DND-41 (cell line): ENCODE data around the gene OR1K1.

Experiments
- ATAC-seq: fragments of 200-7000 bp; cut with Tn5 transposase; 3 replicates; pipeline ENCODE4 v1.9.1; 2021; ENCODE audit warnings: low read depth; ENCODE audit not compliant: insufficient read depth
- DNase-seq: peaks from one replicate; pipeline ENCODE4 v3.0.0-alpha.2; 2020
- H2AFZ ChIP-seq: 2 replicates; pipeline ENCODE4 v1.6.0; 2012; ENCODE audit warnings: low read depth, low read length
- H3K27ac ChIP-seq: 2 replicates; pipeline ENCODE4 v1.5.1; 2012; ENCODE audit warnings: low read length, inconsistent platforms
- H3K27me3 ChIP-seq: fragments of 200-600 bp; sonication (generic); 2 replicates; pipeline ENCODE4 v1.6.0; 2012; ENCODE audit warnings: low read length, mild to moderate bottlenecking, inconsistent platforms; ENCODE audit not compliant: insufficient read depth, poor library complexity
- H3K36me3 ChIP-seq: 2 replicates; pipeline ENCODE4 v1.5.1; 2012; ENCODE audit warnings: low read length, inconsistent platforms; ENCODE audit not compliant: insufficient read depth
- H3K4me1 ChIP-seq: 2 replicates; pipeline ENCODE4 v1.5.1; 2012; ENCODE audit warnings: mild to moderate bottlenecking, low read length; ENCODE audit not compliant: insufficient read depth
- H3K4me2 ChIP-seq: 2 replicates; pipeline ENCODE4 v1.6.0; 2012; ENCODE audit warnings: mild to moderate bottlenecking, moderate library complexity, low read length, inconsistent platforms; ENCODE audit not compliant: insufficient read depth
- H3K4me3 ChIP-seq, 2 experiments: fragments of 200-600 bp in 1 of 2; shearing (Covaris generic) in 1 of 2; 2 replicates each; pipeline ENCODE4 v1.5.1; 2012 to 2016; ENCODE audit warnings: inconsistent platforms in 2 of 2, low read length in 2 of 2, mild to moderate bottlenecking in 2 of 2, low read depth in 1 of 2, moderate library complexity in 1 of 2
- H3K79me2 ChIP-seq: 2 replicates; pipeline ENCODE4 v1.6.0; 2012; ENCODE audit warnings: low read length, inconsistent platforms; ENCODE audit not compliant: insufficient read depth
- H3K9ac ChIP-seq: 2 replicates; pipeline ENCODE4 v1.6.0; 2012; ENCODE audit warnings: low read depth, mild to moderate bottlenecking, inconsistent platforms, low read length, moderate library complexity
- H3K9me3 ChIP-seq: 2 replicates; pipeline ENCODE4 v1.5.1; 2012; ENCODE audit warnings: low read length, moderate library complexity, mild to moderate bottlenecking, inconsistent platforms; ENCODE audit not compliant: insufficient read depth, severe bottlenecking
- H4K20me1 ChIP-seq: 2 replicates; pipeline ENCODE4 v1.6.0; 2012; ENCODE audit warnings: low read length; ENCODE audit not compliant: insufficient read depth
- EZH2 ChIP-seq: IDR thresholded peaks from 3 replicates; pipeline ENCODE4 v1.6.1; 2012; ENCODE audit warnings: borderline replicate concordance, low read depth, mild to moderate bottlenecking, moderate library complexity, low read length, inconsistent platforms; ENCODE audit not compliant: severe bottlenecking
- TF ChIP-seq, protein P1 (sequence below): IDR thresholded peaks from 2 replicates; pipeline ENCODE4 v1.5.1; 2012; ENCODE audit warnings: borderline replicate concordance, low read length, moderate library complexity, mild to moderate bottlenecking; ENCODE audit not compliant: poor library complexity, severe bottlenecking; ENCODE audit errors: extremely low read depth

The OR1K1 gene, protein sequence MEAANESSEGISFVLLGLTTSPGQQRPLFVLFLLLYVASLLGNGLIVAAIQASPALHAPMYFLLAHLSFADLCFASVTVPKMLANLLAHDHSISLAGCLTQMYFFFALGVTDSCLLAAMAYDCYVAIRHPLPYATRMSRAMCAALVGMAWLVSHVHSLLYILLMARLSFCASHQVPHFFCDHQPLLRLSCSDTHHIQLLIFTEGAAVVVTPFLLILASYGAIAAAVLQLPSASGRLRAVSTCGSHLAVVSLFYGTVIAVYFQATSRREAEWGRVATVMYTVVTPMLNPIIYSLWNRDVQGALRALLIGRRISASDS

DNA sequence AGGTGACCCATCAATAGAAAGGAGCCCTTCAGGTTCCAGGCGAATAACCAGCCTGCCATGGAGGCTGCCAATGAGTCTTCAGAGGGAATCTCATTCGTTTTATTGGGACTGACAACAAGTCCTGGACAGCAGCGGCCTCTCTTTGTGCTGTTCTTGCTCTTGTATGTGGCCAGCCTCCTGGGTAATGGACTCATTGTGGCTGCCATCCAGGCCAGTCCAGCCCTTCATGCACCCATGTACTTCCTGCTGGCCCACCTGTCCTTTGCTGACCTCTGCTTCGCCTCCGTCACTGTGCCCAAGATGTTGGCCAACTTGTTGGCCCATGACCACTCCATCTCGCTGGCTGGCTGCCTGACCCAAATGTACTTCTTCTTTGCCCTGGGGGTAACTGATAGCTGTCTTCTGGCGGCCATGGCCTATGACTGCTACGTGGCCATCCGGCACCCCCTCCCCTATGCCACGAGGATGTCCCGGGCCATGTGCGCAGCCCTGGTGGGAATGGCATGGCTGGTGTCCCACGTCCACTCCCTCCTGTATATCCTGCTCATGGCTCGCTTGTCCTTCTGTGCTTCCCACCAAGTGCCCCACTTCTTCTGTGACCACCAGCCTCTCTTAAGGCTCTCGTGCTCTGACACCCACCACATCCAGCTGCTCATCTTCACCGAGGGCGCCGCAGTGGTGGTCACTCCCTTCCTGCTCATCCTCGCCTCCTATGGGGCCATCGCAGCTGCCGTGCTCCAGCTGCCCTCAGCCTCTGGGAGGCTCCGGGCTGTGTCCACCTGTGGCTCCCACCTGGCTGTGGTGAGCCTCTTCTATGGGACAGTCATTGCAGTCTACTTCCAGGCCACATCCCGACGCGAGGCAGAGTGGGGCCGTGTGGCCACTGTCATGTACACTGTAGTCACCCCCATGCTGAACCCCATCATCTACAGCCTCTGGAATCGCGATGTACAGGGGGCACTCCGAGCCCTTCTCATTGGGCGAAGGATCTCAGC is at the start of gene OR1K1:
Gene OR1K1, plus strand, starts transcription at position 58 of the 995 bp plus-strand sequence. Its CDS starts 0 bp downstream, at position 58.
- H3K9ac ChIP-seq, result no peak within 1 kb of the TSS
- no peak within 1 kb of the TSS for H3K27ac ChIP-seq
- ATAC-seq (no peak), DNase-seq (no peak)
- H3K4me2 ChIP-seq, result no peak within 1 kb of the TSS
- H3K9me3 ChIP-seq, result no peaks in the 10 kb centered on the region
- TF ChIP-seq EZH2, result no peak
- TF ChIP-seq, protein P1, sequence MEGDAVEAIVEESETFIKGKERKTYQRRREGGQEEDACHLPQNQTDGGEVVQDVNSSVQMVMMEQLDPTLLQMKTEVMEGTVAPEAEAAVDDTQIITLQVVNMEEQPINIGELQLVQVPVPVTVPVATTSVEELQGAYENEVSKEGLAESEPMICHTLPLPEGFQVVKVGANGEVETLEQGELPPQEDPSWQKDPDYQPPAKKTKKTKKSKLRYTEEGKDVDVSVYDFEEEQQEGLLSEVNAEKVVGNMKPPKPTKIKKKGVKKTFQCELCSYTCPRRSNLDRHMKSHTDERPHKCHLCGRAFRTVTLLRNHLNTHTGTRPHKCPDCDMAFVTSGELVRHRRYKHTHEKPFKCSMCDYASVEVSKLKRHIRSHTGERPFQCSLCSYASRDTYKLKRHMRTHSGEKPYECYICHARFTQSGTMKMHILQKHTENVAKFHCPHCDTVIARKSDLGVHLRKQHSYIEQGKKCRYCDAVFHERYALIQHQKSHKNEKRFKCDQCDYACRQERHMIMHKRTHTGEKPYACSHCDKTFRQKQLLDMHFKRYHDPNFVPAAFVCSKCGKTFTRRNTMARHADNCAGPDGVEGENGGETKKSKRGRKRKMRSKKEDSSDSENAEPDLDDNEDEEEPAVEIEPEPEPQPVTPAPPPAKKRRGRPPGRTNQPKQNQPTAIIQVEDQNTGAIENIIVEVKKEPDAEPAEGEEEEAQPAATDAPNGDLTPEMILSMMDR, result no peak
- H3K4me3 ChIP-seq, result no peak within 1 kb of the TSS
- no peaks in the 10 kb centered on the region for H3K4me1 ChIP-seq
- H2AFZ ChIP-seq, result no peak within 1 kb of the TSS
- no peaks in the 10 kb centered on the region for H4K20me1 ChIP-seq
- H3K36me3 ChIP-seq, result no peaks in the 10 kb centered on the region
- no peaks in the 10 kb centered on the region for H3K27me3 ChIP-seq
- H3K79me2 ChIP-seq, result no peaks in the 10 kb centered on the region

DNA sequence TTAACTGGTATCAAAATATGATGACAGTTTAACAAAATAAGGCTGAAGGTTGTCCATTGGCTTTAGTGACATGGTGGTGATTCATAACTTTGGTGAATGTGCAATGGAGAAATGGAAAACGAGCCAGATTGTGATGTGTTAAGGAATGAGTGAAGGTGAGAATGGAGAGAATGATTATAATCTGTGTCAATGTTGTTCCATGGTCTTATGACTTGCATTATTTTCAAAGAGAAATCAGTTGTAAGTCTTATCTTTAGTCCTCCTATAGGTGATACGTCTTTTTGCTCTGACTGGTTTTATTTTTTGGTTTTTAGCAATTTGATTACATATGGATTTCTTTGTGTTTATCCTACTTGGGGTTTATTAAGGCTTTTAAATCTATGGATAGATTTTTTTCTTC is 45.1 kb upstream of the OR1K1 start:
- no peaks in the 10 kb centered on the region for H3K36me3 ChIP-seq
- no peaks in the 10 kb centered on the region for H3K27me3 ChIP-seq
- TF ChIP-seq, protein P1, result no peak
- no peak for TF ChIP-seq EZH2
- no peak overlapping the region for H3K4me3 ChIP-seq
- no peak for DNase-seq
- no peak for ATAC-seq
- H3K27ac ChIP-seq, result no peak overlapping the region
- H3K79me2 ChIP-seq, result no peaks in the 10 kb centered on the region
- no peaks in the 10 kb centered on the region for H4K20me1 ChIP-seq
- H3K9me3 ChIP-seq, result no peaks in the 10 kb centered on the region
- H3K4me1 ChIP-seq, result no peaks in the 10 kb centered on the region
- no peak overlapping the region for H3K9ac ChIP-seq
- no peak overlapping the region for H2AFZ ChIP-seq
- H3K4me2 ChIP-seq, result no peak overlapping the region

DNA sequence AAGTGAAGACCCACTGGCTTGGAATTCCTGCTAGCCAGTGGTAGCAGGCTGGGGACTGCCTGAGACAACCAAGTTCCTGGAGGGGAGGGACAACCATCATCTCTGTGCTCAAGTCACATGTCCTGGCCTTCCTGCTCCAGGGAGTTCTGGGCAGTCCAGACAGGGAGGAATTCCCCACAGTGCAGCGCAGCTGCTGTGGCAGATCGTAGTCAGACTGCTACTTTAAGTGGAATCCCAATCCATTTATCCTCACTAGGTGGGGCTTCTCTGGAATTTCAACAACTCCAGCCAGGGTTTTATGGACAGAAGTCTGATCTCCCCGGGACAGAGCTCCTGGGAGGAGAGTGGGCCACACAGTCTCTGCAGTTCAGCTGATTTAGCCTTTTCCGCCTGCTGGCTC is 32.1 kb upstream of the OR1K1 start:
- no peaks in the 10 kb centered on the region for H3K36me3 ChIP-seq
- H3K79me2 ChIP-seq, result no peaks in the 10 kb centered on the region
- no peak overlapping the region for H3K4me2 ChIP-seq
- no peaks in the 10 kb centered on the region for H4K20me1 ChIP-seq
- H3K27ac ChIP-seq, result no peak overlapping the region
- H3K4me3 ChIP-seq, result no peak overlapping the region
- TF ChIP-seq, protein P1, result no peak
- no peak for TF ChIP-seq EZH2
- no peak overlapping the region for H2AFZ ChIP-seq
- no peaks in the 10 kb centered on the region for H3K27me3 ChIP-seq
- H3K9me3 ChIP-seq, result no peaks in the 10 kb centered on the region
- no peaks in the 10 kb centered on the region for H3K4me1 ChIP-seq
- DNase-seq, result no peak
- no peak for ATAC-seq
- H3K9ac ChIP-seq, result no peak overlapping the region
